Activated CD8-positive, alpha-beta T cell treated with anti-CD3 and anti-CD28 coated beads, Interleukin-2, amount 10 ng/mL, durations not matched to agents 7 days and 5 days (primary cell): ENCODE measurements around the gene FBP2. TPM values are rescaled to one million over a fixed set of nuclear protein-coding genes. Genes with fewer than 3 reads are reported as not detected.

Experiments used
- ATAC-seq: fragments of 150-1000 bp; cut with Tn5 transposase; one replicate; pipeline ENCODE4 v1.10.0; 2021; ENCODE audit warnings: moderate library complexity
- CTCF ChIA-PET: fragments of 350-600 bp; sonication (Branson Sonifier 250); formaldehyde crosslinking; loops from one replicate; lab custom pipeline; 2021; ENCODE audit warnings: antibody characterized with exemption; lab: Charles Lee
- POLR2A ChIA-PET: fragments of 350-600 bp; sonication (Branson Sonifier 250); formaldehyde crosslinking; loops from one replicate; lab custom pipeline; 2021; ENCODE audit warnings: antibody characterized with exemption; lab: Charles Lee
- DNase-seq: peaks from one replicate; pipeline ENCODE4 v3.0.0-alpha.2; 2020
- H3K27ac Mint-ChIP-seq: one replicate; pipeline ENCODE4 v1.8.0; 2021; ENCODE audit warnings: mild to moderate bottlenecking, mixed read lengths
- H3K27me3 Mint-ChIP-seq: one replicate; pipeline ENCODE4 v1.8.0; 2021; ENCODE audit warnings: low read depth, mixed read lengths
- H3K36me3 Mint-ChIP-seq: one replicate; pipeline ENCODE4 v1.8.0; 2021; ENCODE audit warnings: low read depth, mixed read lengths
- H3K4me1 Mint-ChIP-seq: one replicate; pipeline ENCODE4 v1.8.0; 2021; ENCODE audit warnings: low read depth, mixed read lengths
- H3K4me3 Mint-ChIP-seq: one replicate; pipeline ENCODE4 v1.8.0; 2021; ENCODE audit warnings: mild to moderate bottlenecking, mixed read lengths
- H3K9me3 Mint-ChIP-seq: one replicate; pipeline ENCODE4 v1.8.0; 2022; ENCODE audit warnings: mixed read lengths; ENCODE audit not compliant: insufficient read depth
- total RNA-seq, 2 experiments: library from RNA; stranded (reverse); gene quantifications; one replicate each; pipeline ENCODE4 v1.2.3, GENCODE V29; 2021

FBP2 gene
- total RNA-seq, result not detected

DNA sequence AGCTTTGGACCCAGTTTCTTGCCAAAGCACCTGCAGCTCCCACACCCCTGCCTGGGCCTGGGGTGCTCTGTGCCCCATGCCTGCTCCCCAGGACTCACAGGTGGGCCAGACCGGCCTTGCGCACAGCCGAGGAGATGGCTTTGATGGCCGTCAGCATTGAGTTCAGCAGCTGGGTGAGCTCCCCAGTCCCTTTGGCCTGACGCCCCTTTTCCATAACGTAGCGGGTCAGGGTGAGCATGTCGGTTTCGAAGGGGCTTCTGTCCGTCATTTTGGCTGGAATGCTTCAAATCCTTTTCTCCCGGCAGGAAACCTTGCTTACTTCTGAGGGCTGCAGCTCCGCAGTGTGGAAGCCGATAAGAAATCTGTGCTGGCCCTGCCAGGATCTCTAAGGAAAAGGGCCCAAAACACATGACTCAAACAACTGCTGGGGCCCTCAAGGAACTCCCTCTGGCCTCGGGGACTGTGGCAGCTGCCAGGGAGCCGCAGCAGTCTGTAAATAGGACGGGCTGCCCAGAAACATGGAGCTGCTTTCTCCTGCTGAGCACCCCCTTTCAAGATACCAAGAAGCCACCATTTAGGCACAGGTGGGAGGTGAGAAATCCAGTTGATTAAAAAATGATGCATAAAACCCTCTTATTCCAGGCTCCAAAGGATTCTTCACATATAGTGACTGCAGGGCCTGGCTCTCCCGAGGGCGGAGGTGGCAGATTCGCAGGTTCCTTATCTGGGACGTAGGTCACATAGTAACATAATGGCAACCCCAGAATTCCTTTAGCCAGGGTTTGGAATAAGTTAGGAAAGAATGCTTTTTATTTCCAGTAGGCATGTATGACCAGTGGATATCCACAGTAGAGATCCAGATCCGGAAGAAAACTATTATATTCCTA lies at the start of gene FBP2:
FBP2 (minus strand) TSS at position 366 of the 887 bp plus-strand sequence; CDS start at position 268, 98 bp downstream.
- ChIA-PET CTCF (no interaction called here), POLR2A (no interaction called here)
- no peak for ATAC-seq
- no peak within 1 kb of the TSS for H3K4me3 Mint-ChIP-seq
- no peaks in the 10 kb centered on the region for H3K9me3 Mint-ChIP-seq
- H3K27me3 Mint-ChIP-seq, result peaks cover 5% of the 10 kb centered on the region
- H3K36me3 Mint-ChIP-seq, result no peaks in the 10 kb centered on the region
- no peaks in the 10 kb centered on the region for H3K4me1 Mint-ChIP-seq
- DNase-seq, result no peak
- H3K27ac Mint-ChIP-seq, result no peak within 1 kb of the TSS

DNA sequence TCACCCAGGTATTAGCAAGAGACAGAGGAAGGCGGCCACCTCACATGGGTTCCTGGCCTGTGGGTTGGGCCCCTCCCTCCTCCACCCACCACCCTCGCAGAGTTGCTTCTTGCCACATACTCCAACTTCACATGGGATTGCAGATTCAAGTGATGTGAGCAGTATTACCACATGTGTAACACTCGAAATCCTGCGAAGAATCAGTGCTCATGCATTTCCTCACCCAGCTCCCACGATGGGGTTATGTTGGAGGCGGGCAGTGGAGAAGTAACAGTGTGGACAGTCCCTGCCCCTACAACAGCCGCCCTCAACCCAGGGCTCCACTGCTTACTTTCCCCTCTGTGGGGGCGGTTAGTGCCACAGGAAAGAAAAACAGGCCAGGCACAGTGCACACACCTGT lies 49.6 kb upstream of the FBP2 start:
- CTCF ChIA-PET, result no interaction called here
- Mint-ChIP-seq H3K27me3 (peaks cover 29% of the 10 kb centered on the region), H3K27ac (no peak overlapping the region), H3K4me1 (peaks cover 17% of the 10 kb centered on the region), H3K36me3 (no peaks in the 10 kb centered on the region), H3K4me3 (no peak overlapping the region), H3K9me3 (no peaks in the 10 kb centered on the region)
- DNase-seq (no peak), ATAC-seq (no peak)
- POLR2A ChIA-PET, result no interaction called here

DNA sequence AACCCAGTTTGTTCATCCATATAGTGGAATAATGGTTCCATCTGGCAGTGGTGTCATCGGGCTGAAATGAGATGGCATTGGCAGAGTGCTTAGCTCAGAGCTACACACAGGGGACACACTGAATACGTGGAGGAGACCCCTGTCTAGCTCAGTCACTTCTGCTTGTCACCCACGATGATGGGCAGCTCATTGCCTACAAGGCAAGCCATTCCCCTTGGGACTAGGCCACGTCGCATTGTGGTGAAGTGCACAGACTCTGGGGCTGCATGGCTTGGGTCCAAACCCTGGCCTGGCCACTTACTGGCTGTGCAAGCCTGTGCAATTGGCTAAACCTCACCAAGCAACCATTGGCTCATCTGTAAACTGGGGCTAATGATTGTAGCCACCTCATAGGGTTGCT lies 48.9 kb upstream of the FBP2 start:
- no peak overlapping the region for H3K27ac Mint-ChIP-seq
- H3K9me3 Mint-ChIP-seq, result no peaks in the 10 kb centered on the region
- CTCF ChIA-PET, result no interaction called here
- no peak overlapping the region for H3K4me3 Mint-ChIP-seq
- H3K4me1 Mint-ChIP-seq, result peaks cover 17% of the 10 kb centered on the region
- ATAC-seq (no peak), DNase-seq (no peak)
- POLR2A ChIA-PET, result no interaction called here
- peaks cover 30% of the 10 kb centered on the region for H3K27me3 Mint-ChIP-seq
- no peaks in the 10 kb centered on the region for H3K36me3 Mint-ChIP-seq

DNA sequence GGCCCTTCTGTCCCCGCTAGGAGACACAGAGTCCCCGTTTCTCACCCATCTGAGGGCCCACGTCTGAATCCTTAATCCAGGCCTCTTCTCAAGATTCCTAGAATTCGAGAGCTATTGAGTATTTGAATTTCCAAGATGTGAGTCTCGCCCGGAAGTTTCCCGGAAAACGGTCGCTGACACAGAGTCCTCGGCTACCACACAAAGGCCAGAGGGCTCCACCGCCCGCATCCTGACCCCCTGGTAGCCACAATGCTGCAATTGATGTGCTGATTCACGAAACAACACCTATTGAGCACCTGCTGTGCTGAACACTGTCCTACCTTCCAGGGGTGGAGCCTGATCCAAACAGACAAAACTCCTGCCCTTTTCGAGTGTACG lies 46.4 kb upstream of the FBP2 start:
- H3K27ac Mint-ChIP-seq, result no peak overlapping the region
- ATAC-seq (no peak), DNase-seq (no peak)
- no peaks in the 10 kb centered on the region for H3K36me3 Mint-ChIP-seq
- H3K4me1 Mint-ChIP-seq, result peaks cover 17% of the 10 kb centered on the region
- H3K9me3 Mint-ChIP-seq, result no peaks in the 10 kb centered on the region
- H3K27me3 Mint-ChIP-seq, result peaks cover 34% of the 10 kb centered on the region
- peak overlapping the region; percentile 84 for H3K4me3 Mint-ChIP-seq
- POLR2A ChIA-PET, result no interaction called here
- CTCF ChIA-PET, result interaction anchor here (0.9 kb wide), 1 partner anchor 491 kb away, joined by 6 read pairs; no protein-coding TSS in a partner anchor

DNA sequence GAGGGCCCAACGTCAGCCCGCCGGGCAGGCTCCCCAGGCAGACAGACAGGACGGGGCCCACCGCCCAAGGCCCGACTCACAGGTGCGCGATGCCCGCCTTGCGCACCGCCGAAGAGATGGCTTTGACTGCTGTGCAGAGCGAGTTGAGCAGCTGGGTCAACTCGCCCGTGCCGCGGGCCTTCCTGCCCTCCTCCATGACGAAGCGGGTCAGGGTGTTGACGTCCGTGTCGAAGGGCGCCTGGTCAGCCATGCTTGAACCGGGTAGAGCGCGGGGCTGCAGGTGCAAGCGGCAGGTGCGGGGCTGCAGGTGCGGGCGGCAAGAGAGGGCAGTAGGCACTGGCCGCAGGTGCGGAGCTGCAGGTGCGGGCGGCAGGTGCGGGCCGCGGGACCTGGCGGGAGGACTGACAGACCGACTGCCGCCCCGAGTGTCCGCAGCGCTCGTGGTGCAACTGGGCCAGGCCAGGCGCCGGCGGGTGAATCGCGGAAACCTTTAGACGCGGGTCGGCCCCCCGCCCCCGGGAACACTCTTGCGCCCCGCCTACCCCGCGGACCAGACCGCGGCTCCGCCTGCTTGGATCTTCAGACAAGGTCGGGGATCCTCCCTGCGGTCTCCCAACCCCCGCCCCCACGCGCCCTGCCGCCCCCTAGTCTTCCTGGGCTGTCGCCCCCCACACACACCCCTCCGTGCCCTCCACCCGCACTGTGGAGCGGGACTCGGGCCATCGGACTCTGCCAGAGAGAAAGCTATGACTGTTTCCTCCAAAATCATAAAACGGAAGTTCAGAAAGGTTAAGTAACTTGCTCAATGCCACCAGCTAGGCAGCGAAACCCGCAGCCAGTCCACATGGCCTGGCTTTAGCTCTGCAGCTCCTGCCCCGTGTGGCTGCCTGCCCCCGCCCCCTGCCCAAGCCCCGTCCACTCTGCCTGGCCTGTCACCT lies 45.7 kb upstream of the FBP2 start, which contains the start of gene FBP1:
FBP1 (minus strand) TSS at position 458 of the 938 bp plus-strand sequence; CDS start at position 250, 208 bp downstream.
- no peaks in the 10 kb centered on the region for H3K9me3 Mint-ChIP-seq
- H3K36me3 Mint-ChIP-seq, result no peaks in the 10 kb centered on the region
- peak within 1 kb of the TSS; percentile 84 for H3K4me3 Mint-ChIP-seq
- POLR2A ChIA-PET, result interaction anchor here (1.2 kb wide), 1 partner anchor 9 kb away, joined by 3 read pairs; no protein-coding TSS in a partner anchor
- CTCF ChIA-PET, result interaction anchor here (0.9 kb wide), 1 partner anchor 492 kb away, joined by 6 read pairs; no protein-coding TSS in a partner anchor
- H3K27ac Mint-ChIP-seq, result peak within 1 kb of the TSS; percentile 75
- peaks cover 17% of the 10 kb centered on the region for H3K4me1 Mint-ChIP-seq
- peaks cover 34% of the 10 kb centered on the region for H3K27me3 Mint-ChIP-seq
- ATAC-seq, result peak; percentile 83
- DNase-seq, result peak; percentile 54

DNA sequence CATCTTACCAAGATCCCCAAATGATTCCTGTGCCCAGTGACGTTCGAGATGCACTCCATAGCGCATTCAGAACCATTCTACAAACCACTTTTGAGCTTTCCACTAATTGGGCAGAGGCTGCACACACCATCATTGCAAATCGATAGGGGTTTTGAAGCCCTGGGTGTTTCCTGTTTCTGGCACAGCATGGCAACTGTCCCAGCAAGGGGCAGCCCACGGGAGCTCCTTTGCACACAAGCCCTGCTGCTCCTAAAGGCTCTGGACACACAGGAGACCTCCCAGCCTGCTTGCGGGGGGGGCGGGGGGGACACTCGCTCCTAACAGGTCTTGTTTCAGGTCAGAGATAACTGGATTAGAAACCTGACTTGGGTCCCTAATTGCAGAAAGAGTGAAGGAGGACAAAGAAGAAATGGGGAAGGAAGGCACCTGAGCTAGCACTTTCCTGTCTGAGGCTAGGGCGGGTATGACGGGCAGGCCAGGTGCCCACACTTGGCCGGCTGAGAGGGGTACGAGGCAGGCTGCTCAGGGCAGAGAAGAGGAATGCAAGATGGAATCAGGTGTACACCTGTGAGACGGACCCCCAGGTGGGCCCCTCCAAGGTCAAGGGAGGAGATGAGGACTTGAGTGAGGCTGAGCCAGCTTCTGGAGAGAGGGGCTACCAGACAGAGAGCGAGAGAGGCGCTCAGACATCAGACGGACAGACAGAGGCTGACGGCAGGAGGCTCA lies 44.9 kb upstream of the FBP2 start:
- peaks cover 34% of the 10 kb centered on the region for H3K27me3 Mint-ChIP-seq
- ATAC-seq, result no peak
- ChIA-PET POLR2A (interaction anchor here (1.2 kb wide), 1 partner anchor 10 kb away, joined by 3 read pairs; no protein-coding TSS in a partner anchor), CTCF (interaction anchor here (0.8 kb wide), 1 partner anchor 13 kb away, joined by 3 read pairs; no protein-coding TSS in a partner anchor)
- H3K27ac Mint-ChIP-seq, result no peak overlapping the region
- peaks cover 17% of the 10 kb centered on the region for H3K4me1 Mint-ChIP-seq
- no peaks in the 10 kb centered on the region for H3K9me3 Mint-ChIP-seq
- no peaks in the 10 kb centered on the region for H3K36me3 Mint-ChIP-seq
- H3K4me3 Mint-ChIP-seq, result peak overlapping the region; percentile 84
- no peak for DNase-seq

DNA sequence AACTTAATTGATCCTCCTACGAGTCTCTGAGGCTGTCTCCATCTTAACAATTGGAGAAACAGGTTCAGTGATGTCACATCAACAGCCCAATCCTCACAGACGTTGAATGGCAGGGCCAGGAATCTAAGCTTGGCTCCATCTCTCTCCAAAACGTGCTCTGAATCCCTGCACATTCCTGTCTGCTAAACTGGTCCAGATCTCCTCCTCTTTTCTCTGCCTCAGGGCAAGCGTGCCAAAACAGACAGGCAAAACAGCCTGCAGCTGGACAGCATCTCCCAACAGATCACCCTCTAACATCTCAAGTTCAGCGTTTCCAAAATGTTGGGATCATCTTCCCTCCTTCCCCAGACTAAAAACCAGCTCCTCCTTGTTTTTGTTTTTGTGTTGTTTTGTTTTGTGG lies 39.1 kb upstream of the FBP2 start:
- Mint-ChIP-seq H3K27ac (no peak overlapping the region), H3K36me3 (no peaks in the 10 kb centered on the region), H3K27me3 (peaks cover 24% of the 10 kb centered on the region), H3K4me3 (no peak overlapping the region), H3K9me3 (no peaks in the 10 kb centered on the region), H3K4me1 (no peaks in the 10 kb centered on the region)
- ATAC-seq (no peak), DNase-seq (no peak)
- CTCF ChIA-PET, result interaction anchor here (2.1 kb wide), 1 partner anchor 37 kb away, joined by 4 read pairs; no protein-coding TSS in a partner anchor
- POLR2A ChIA-PET, result no interaction called here

DNA sequence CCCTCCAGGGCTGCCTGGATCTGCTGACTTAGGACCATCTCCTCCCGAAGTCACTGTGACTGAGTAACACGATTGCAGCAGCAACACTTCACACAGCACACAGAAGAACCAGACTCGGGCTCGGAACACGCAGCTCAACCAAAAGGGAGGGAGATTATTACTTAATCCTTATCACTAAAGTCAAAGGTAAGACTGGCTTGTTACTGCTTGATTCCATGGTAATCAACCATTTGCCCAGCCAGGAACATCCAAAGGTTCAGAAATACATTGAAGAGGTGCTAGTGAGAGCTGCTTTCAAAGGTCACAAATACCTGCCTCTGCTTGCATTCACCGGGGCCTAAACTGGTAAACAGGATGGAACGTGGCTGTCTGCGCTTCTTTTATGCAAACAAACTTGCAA lies 38.0 kb upstream of the FBP2 start:
- DNase-seq (no peak), ATAC-seq (no peak)
- Mint-ChIP-seq H3K27me3 (peaks cover 17% of the 10 kb centered on the region), H3K4me1 (no peaks in the 10 kb centered on the region), H3K27ac (no peak overlapping the region), H3K36me3 (no peaks in the 10 kb centered on the region), H3K4me3 (no peak overlapping the region), H3K9me3 (no peaks in the 10 kb centered on the region)
- ChIA-PET CTCF (interaction anchor here (2.1 kb wide), 1 partner anchor 38 kb away, joined by 4 read pairs; no protein-coding TSS in a partner anchor), POLR2A (no interaction called here)

DNA sequence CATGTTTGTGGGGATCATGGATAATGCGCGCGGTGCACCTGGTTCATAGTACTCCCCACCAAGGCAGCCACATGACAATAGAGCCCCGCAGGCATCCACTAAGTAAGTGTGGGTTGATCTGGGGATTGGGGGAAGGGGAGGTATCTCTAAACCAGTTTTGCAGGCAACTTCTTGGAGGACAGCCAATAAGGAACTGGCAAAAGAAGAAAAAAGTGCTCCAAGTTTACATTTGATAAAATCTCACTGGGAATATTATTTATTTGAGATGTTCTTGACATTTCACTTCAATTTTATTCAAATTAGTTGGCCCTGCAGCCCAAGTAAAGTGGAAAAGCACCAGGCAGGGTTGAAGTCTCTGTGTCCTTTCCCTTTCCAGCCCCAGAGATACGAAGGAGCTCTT lies 37.2 kb upstream of the FBP2 start:
- peaks cover 16% of the 10 kb centered on the region for H3K27me3 Mint-ChIP-seq
- no peak for DNase-seq
- ChIA-PET CTCF (no interaction called here), POLR2A (no interaction called here)
- H3K36me3 Mint-ChIP-seq, result no peaks in the 10 kb centered on the region
- ATAC-seq, result no peak
- H3K4me1 Mint-ChIP-seq, result no peaks in the 10 kb centered on the region
- H3K27ac Mint-ChIP-seq, result no peak overlapping the region
- H3K4me3 Mint-ChIP-seq, result no peak overlapping the region
- H3K9me3 Mint-ChIP-seq, result no peaks in the 10 kb centered on the region

DNA sequence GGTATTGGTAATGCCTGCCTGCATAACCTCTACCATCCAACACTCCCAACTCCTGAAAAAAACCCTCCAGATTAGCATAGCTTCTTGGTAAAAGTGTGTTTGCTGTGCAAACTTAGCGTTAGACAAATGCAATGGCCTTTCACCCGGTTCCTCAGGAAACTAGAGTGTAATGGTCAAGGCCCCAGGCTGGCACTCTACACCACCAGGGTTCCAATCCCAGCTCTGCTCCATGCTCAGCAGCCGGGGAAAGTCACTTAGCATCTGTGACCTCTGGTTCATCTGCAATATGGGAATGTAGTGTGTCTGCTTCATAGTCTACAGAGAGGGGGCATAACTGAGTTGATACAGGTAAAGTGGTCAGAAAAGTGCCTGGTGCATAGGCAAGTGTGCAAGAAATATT lies 36.7 kb upstream of the FBP2 start:
- Mint-ChIP-seq H3K36me3 (no peaks in the 10 kb centered on the region), H3K9me3 (no peaks in the 10 kb centered on the region), H3K4me3 (no peak overlapping the region), H3K4me1 (no peaks in the 10 kb centered on the region), H3K27me3 (peaks cover 14% of the 10 kb centered on the region), H3K27ac (no peak overlapping the region)
- no peak for DNase-seq
- no peak for ATAC-seq
- ChIA-PET POLR2A (no interaction called here), CTCF (no interaction called here)

DNA sequence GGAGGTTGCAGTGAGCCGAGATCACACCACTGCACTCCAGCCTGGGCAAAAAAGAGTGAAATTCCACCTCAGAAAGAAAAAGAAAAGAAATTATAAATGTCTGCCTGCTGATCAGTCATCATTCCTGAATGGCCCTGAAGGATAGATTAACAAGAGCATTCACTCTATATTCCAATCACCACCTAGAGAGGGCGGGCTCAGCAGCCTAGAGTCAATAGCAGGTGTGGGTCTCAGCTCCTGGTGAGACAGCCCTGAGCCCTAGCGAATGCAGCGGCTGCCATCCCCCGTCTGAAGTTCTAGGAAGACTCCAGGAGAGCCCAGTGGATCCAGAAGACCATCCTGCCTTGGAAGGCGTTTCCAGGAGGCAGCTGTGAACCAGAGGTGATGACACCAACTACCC lies 33.7 kb upstream of the FBP2 start:
- CTCF ChIA-PET, result no interaction called here
- POLR2A ChIA-PET, result no interaction called here
- no peak overlapping the region for H3K27ac Mint-ChIP-seq

More for the DNA sequence above, 33.7 kb upstream of the FBP2 start:
- Mint-ChIP-seq H3K4me3 (no peak overlapping the region), H3K9me3 (no peaks in the 10 kb centered on the region), H3K27me3 (peaks cover 8% of the 10 kb centered on the region), H3K36me3 (no peaks in the 10 kb centered on the region), H3K4me1 (no peaks in the 10 kb centered on the region)
- DNase-seq, result no peak
- ATAC-seq, result no peak
